Measurements from ENCODE around the gene GLP1R. TPM values are rescaled to one million over a fixed set of nuclear protein-coding genes. Genes with fewer than 3 reads are reported as not detected.

Gene GLP1R
- total RNA-seq, 1 experiment from 2014 or later: 1.8 TPM

GRCh38 chr6:39076623-39077535 lies 28.3 kb downstream of the GLP1R start (continued):
- TF ChIP-seq ZMAT4 (CRISPR knock-in tag; IDR thresholded peaks at IDR 0.05): no peak

GRCh38 chr6:39077882-39078594 lies 29.5 kb downstream of the GLP1R start:
- CTCF ChIA-PET: interaction anchor here (1.7 kb wide), 1 partner anchor 10 kb away, joined by 4 read pairs; no protein-coding TSS in a partner anchor
- POLR2A ChIA-PET: no interaction called here
- Mint-ChIP-seq H3K27ac (no peak overlapping the region), H3K4me3 (no peak overlapping the region), H3K4me1 (peaks cover 9% of the 10 kb centered on the region), H3K9me3 (no peaks in the 10 kb centered on the region), H3K27me3 (ENCODE audit: low read depth) (no peaks in the 10 kb centered on the region; the same call in 1 of the 2 replicates), H3K36me3 (no peaks in the 10 kb centered on the region)
- DNase-seq (ENCODE audit: low spot score) (no peak), ATAC-seq (no peak)
- TF ChIP-seq ZSCAN18 (CRISPR knock-in tag; IDR thresholded peaks at IDR 0.05): no peak

GRCh38 chr6:39078695-39079094 lies 30.1 kb downstream of the GLP1R start:
- ChIA-PET CTCF (interaction anchor here (1.7 kb wide), 1 partner anchor 10 kb away, joined by 4 read pairs; no protein-coding TSS in a partner anchor), POLR2A (no interaction called here)
- TF ChIP-seq FOXP4 (CRISPR knock-in tag; IDR thresholded peaks at IDR 0.05) (no peak), ZNF138 (CRISPR knock-in tag; conservative IDR thresholded peaks at IDR 0.05) (no peak)
- Mint-ChIP-seq H3K27me3 (ENCODE audit: low read depth) (no peaks in the 10 kb centered on the region; the same call in 1 of the 2 replicates), H3K36me3 (no peaks in the 10 kb centered on the region), H3K27ac (no peak overlapping the region), H3K9me3 (no peaks in the 10 kb centered on the region), H3K4me1 (peaks cover 9% of the 10 kb centered on the region), H3K4me3 (no peak overlapping the region)
- DNase-seq (ENCODE audit: low spot score) (no peak), ATAC-seq (no peak)

- Mint-ChIP-seq H3K4me1 (peaks cover 7% of the 10 kb centered on the region), H3K4me3 (no peak overlapping the region), H3K27me3 (ENCODE audit: low read depth) (no peaks in the 10 kb centered on the region; the same call in 1 of the 2 replicates), H3K9me3 (no peaks in the 10 kb centered on the region), H3K36me3 (no peaks in the 10 kb centered on the region), H3K27ac (no peak overlapping the region; the same call in 1 of the 2 replicates)
- CTCF ChIA-PET: interaction anchor here (1.7 kb wide), 1 partner anchor 9 kb away, joined by 4 read pairs; no protein-coding TSS in a partner anchor
- no peak for ATAC-seq
- no peak for DNase-seq (ENCODE audit: low spot score)
- POLR2A ChIA-PET: interaction anchor here (0.5 kb wide), 1 partner anchor 177 kb away, joined by 5 read pairs; no protein-coding TSS in a partner anchor
- no peak for TF ChIP-seq SMAD3 (CRISPR knock-in tag; IDR thresholded peaks at IDR 0.05; ENCODE audit: borderline replicate concordance)
- TF ChIP-seq IRF1 (CRISPR knock-in tag; IDR thresholded peaks at IDR 0.05): no peak
- TF ChIP-seq ZNF423 (CRISPR knock-in tag; IDR thresholded peaks at IDR 0.05): no peak
- no peak for TF ChIP-seq STAT6 (CRISPR knock-in tag; conservative IDR thresholded peaks at IDR 0.05; ENCODE audit: low read depth)
- no peak for TF ChIP-seq KAT7 (CRISPR knock-in tag; IDR thresholded peaks at IDR 0.05; ENCODE audit: borderline replicate concordance)
- TF ChIP-seq CTCF (IDR thresholded peaks at IDR 0.05): no peak
- no peak for TF ChIP-seq E2F4 (CRISPR knock-in tag; IDR thresholded peaks at IDR 0.05; ENCODE audit: borderline replicate concordance, low read depth)
Measured at GRCh38 chr6:39079197-39080125, 30.9 kb downstream of the GLP1R start.

All from WTC11 (cell line).